Karpas-422 (cell line): Measurements from ENCODE around the gene XRCC3. TPM values are rescaled to one million over a fixed set of nuclear protein-coding genes. Genes with fewer than 3 reads are reported as not detected.

Experiments
- DNase-seq: peaks from one replicate; pipeline ENCODE4 v3.0.0-alpha.2; 2015
- H2AFZ ChIP-seq: fragments of 200-600 bp; sonication (generic); 2 replicates; pipeline ENCODE4 v1.6.1; 2014; ENCODE audit warnings: antibody characterized with exemption, low read length, mixed read lengths
- H3K27ac ChIP-seq: fragments of 200-600 bp; sonication (generic); 2 replicates; pipeline ENCODE4 v1.5.1; 2014; ENCODE audit warnings: mild to moderate bottlenecking, low read length, moderate library complexity
- H3K27me3 ChIP-seq: fragments of 200-600 bp; sonication (generic); 2 replicates; pipeline ENCODE4 v1.6.1; 2014; ENCODE audit warnings: low read length, mixed read lengths
- H3K36me3 ChIP-seq: fragments of 200-600 bp; sonication (generic); 2 replicates; pipeline ENCODE4 v1.6.1; 2014; ENCODE audit warnings: low read length, mixed read lengths; ENCODE audit not compliant: insufficient read depth
- H3K4me1 ChIP-seq: fragments of 200-600 bp; sonication (generic); 2 replicates; pipeline ENCODE4 v1.6.1; 2014; ENCODE audit warnings: mild to moderate bottlenecking, low read length, mixed read lengths
- H3K4me2 ChIP-seq: fragments of 200-600 bp; sonication (generic); 2 replicates; pipeline ENCODE4 v1.6.1; 2014; ENCODE audit warnings: low read length, low read depth, mild to moderate bottlenecking; ENCODE audit not compliant: poor library complexity, severe bottlenecking
- H3K4me3 ChIP-seq: fragments of 200-600 bp; sonication (generic); 2 replicates; pipeline ENCODE4 v1.5.1; 2014; ENCODE audit warnings: mild to moderate bottlenecking, antibody characterized with exemption, low read length, mixed read lengths
- H3K79me2 ChIP-seq: fragments of 200-600 bp; sonication (generic); 2 replicates; pipeline ENCODE4 v1.6.1; 2014; ENCODE audit warnings: mild to moderate bottlenecking, low read length, mixed read lengths
- H3K9ac ChIP-seq: fragments of 200-600 bp; sonication (generic); 2 replicates; pipeline ENCODE4 v1.6.0; 2014; ENCODE audit warnings: low read length
- H3K9me2 ChIP-seq: fragments of 200-600 bp; sonication (generic), shearing (Covaris generic); replicated peaks from 2 replicates; pipeline ENCODE4 v1.6.0; 2014; ENCODE audit warnings: mild to moderate bottlenecking, low read length, moderate library complexity; ENCODE audit not compliant: insufficient read depth
- H3K9me3 ChIP-seq: fragments of 300-700, 200-600 bp; sonication (generic); 2 replicates; pipeline ENCODE4 v1.6.1; 2014; ENCODE audit warnings: low read length, mixed read lengths
- H4K20me1 ChIP-seq: fragments of 200-600 bp; sonication (generic); 2 replicates; pipeline ENCODE4 v1.6.1; 2014; ENCODE audit warnings: mild to moderate bottlenecking, antibody characterized with exemption, low read length, low read depth; ENCODE audit not compliant: insufficient read depth
- total RNA-seq: library from RNA; depleted of rRNA; stranded (reverse); fragments of >200 nt; shearing (Covaris generic); gene quantifications from 2 replicates; pipeline ENCODE4 v1.2.3, GENCODE V29; 2014; ENCODE audit warnings: low replicate concordance

The XRCC3 gene
- total RNA-seq, 1 experiment from 2014 or later = 36.7 TPM

DNA sequence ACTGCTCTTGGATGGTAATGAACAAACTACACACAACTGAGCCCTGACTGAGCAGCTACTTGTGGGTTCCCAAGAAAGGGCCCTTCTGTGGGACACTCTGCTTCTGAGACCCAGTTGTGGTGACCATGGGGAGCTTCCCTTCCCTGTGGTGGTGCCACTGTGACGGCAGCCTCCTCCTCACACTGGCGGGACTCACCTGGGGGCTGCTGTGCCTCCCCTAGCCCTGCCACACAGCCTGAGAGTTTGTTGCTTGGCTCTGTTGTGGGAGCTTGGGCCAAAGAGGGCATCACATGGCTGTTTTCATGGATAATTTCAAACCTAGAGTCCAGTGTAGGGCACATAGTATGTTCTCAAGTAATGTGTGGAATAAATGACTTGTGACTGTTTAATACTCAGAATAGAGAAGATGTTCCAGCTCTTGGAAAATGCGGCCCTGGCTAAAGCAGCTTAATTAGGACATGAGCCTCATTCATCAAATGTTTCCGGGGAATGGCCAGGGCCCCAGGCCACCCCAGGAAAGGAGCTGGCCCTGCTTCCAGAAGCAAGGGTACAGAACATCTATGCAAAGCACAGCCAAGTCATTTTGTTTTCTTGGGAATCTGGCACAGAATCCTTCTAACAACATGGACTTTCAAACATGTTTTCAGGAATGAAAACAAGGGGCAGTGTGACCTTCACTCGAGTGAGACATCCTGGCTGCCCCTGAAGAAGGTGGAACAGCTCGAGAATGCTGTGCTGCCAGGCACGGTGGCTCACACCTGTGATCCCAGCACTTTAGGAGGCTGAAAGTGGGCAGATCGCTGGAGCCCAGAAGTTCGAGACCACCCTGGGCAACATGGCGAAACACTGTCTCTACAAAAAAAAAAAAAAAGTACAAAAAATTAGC lies 21.5 kb upstream of the XRCC3 start:
- DNase-seq = no peak
- Histone ChIP-seq H4K20me1 (peaks cover 5% of the 10 kb centered on the region; the same call in 1 of the 2 replicates), H3K9me2 (no peaks in the 10 kb centered on the region), H3K27ac (no peak overlapping the region), H3K4me3 (no peak overlapping the region), H3K9ac (no peak overlapping the region), H3K36me3 (no peaks in the 10 kb centered on the region; the same call in 1 of the 2 replicates), H3K27me3 (no peaks in the 10 kb centered on the region), H2AFZ (no peak overlapping the region), H3K9me3 (no peaks in the 10 kb centered on the region), H3K4me2 (no peak overlapping the region), H3K4me1 (no peaks in the 10 kb centered on the region), H3K79me2 (no peaks in the 10 kb centered on the region)

DNA sequence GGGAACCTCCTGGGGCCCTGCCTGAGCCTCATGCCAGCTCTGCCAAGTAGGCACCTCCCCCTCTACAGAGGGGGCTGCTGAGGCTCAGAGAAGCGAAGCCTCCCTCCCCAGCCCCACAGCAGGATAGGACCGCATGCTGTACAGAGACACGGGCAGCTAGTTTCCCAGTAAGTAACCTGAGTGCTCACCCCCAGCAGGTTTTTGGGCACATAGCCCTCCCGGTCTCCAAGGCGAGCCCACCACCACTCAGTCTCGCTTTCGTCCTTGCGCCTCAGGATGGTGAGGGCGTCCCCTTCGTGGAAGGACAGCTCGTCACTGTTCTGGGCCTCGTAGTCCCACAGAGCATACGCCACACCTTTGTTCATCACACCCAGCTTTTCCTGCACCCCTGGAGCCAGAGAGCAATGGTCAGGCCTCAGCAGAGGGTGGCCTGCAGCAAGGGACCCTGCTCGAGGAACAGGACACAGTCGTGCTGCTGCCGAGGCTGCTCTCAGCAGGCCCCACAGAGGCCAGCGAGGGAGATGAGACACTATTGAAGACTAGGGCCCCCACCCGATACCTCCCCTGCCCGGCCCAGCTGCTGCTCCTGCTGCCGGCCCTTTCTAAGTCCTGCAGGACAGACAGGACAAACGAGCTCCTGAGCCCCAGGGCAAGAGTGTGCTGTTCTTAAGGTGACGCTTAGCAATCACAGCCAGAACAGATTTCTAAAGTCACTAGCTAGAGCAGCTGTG lies 20.7 kb upstream of the XRCC3 start:
- Histone ChIP-seq H3K9me2 (no peaks in the 10 kb centered on the region), H3K79me2 (no peaks in the 10 kb centered on the region), H3K4me3 (no peak overlapping the region), H3K4me2 (no peak overlapping the region), H3K36me3 (no peaks in the 10 kb centered on the region; the same call in 1 of the 2 replicates), H3K9me3 (no peaks in the 10 kb centered on the region), H3K4me1 (no peaks in the 10 kb centered on the region), H4K20me1 (peaks cover 5% of the 10 kb centered on the region; the same call in 1 of the 2 replicates), H2AFZ (no peak overlapping the region), H3K27ac (no peak overlapping the region), H3K27me3 (no peaks in the 10 kb centered on the region), H3K9ac (no peak overlapping the region)
- no peak for DNase-seq

DNA sequence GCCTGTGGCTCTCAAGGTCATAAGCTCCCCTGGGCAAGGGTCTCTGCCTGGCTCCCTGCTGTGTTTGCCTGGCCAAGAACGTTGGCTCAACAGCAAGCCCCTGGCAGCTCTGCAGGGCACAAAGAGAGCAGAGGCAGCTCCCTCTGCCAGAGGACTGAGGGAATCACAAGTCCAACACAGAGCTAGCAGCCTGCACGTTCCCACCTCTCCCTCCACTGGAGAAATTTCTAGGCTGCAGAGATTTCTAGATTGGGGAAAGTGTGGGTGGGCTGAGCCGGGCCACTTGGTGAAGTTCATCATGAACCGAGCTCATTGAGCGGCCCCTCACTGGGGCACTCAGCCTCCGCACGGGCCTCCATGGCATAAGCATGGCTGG lies 20.2 kb upstream of the XRCC3 start:
- H3K36me3 ChIP-seq = no peaks in the 10 kb centered on the region; the same call in 1 of the 2 replicates

DNA sequence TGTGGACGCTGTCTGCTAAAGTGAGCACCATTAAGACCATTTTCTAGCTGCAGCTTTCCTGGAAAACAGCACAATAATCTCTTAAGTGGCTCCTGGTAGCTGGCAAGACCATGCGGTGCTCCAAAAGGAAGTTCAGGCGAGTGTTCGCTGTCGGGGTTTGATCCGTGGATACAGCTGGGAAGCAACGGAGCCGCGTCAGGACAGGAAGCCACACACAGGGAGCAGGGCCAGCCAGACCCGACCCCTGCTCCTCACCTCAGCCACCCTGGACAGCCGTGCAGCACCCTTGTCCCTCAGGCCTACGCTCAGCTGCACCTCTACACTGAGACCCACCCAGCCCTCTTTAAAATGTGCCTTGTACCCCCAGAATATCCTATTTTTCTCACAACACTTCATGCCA lies 19.8 kb upstream of the XRCC3 start:
- Histone ChIP-seq H3K9me2 (no peaks in the 10 kb centered on the region), H3K36me3 (no peaks in the 10 kb centered on the region; the same call in 1 of the 2 replicates), H4K20me1 (peaks cover 5% of the 10 kb centered on the region; the same call in 1 of the 2 replicates), H3K27ac (no peak overlapping the region), H3K9ac (no peak overlapping the region), H3K27me3 (no peaks in the 10 kb centered on the region), H3K79me2 (no peaks in the 10 kb centered on the region), H3K4me3 (no peak overlapping the region), H2AFZ (no peak overlapping the region), H3K9me3 (no peaks in the 10 kb centered on the region), H3K4me2 (no peak overlapping the region), H3K4me1 (no peaks in the 10 kb centered on the region)
- DNase-seq = no peak

More for the DNA sequence above, 20.2 kb upstream of the XRCC3 start:
- Histone ChIP-seq H2AFZ (no peak overlapping the region), H4K20me1 (peaks cover 5% of the 10 kb centered on the region; the same call in 1 of the 2 replicates), H3K79me2 (no peaks in the 10 kb centered on the region), H3K4me1 (no peaks in the 10 kb centered on the region), H3K4me2 (no peak overlapping the region), H3K9me3 (no peaks in the 10 kb centered on the region), H3K27me3 (no peaks in the 10 kb centered on the region), H3K27ac (no peak overlapping the region), H3K4me3 (no peak overlapping the region), H3K9ac (no peak overlapping the region), H3K9me2 (no peaks in the 10 kb centered on the region)
- DNase-seq = no peak

GRCh38 chr14:103734081-103734888 lies 19.0 kb upstream of the XRCC3 start:
- Histone ChIP-seq H3K36me3 (peaks cover 1% of the 10 kb centered on the region; the same call in 1 of the 2 replicates), H4K20me1 (peaks cover 5% of the 10 kb centered on the region; the same call in 1 of the 2 replicates), H3K79me2 (no peaks in the 10 kb centered on the region), H3K9ac (no peak overlapping the region), H3K27ac (no peak overlapping the region), H3K4me2 (no peak overlapping the region), H2AFZ (no peak overlapping the region), H3K9me2 (no peaks in the 10 kb centered on the region), H3K27me3 (no peaks in the 10 kb centered on the region), H3K4me3 (no peak overlapping the region), H3K4me1 (no peaks in the 10 kb centered on the region), H3K9me3 (no peaks in the 10 kb centered on the region)
- DNase-seq = no peak

DNA sequence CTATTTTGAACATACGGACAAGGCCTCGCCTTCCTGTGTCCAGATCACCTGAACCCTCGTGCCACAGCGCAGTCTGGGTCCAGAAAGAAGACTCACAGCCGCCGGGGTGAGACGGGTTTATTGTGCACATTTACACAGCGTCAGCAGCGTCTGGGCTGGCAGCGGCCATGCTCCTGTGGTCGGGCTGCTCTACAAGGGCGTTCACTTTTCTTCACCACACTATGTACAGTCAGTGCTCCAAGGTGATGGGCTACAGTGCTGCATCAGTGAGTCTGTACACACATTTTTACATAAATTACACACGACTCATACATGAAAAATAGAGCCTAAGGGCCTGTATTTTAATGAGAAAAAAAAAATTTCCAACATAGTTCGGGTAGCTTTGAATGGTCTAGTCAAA lies 18.4 kb upstream of the XRCC3 start:
- Histone ChIP-seq H3K4me3 (no peak overlapping the region), H3K27ac (no peak overlapping the region), H4K20me1 (peaks cover 5% of the 10 kb centered on the region; the same call in 1 of the 2 replicates), H2AFZ (no peak overlapping the region), H3K4me1 (no peaks in the 10 kb centered on the region), H3K9me3 (no peaks in the 10 kb centered on the region), H3K79me2 (no peaks in the 10 kb centered on the region), H3K4me2 (no peak overlapping the region), H3K9me2 (no peaks in the 10 kb centered on the region), H3K9ac (no peak overlapping the region), H3K36me3 (peaks cover 6% of the 10 kb centered on the region; the same call in 1 of the 2 replicates), H3K27me3 (no peaks in the 10 kb centered on the region)
- DNase-seq = no peak

- Histone ChIP-seq H3K27me3 (no peaks in the 10 kb centered on the region), H3K27ac (no peak overlapping the region), H3K9me3 (no peaks in the 10 kb centered on the region), H4K20me1 (peaks cover 3% of the 10 kb centered on the region; the same call in 1 of the 2 replicates), H3K36me3 (peaks cover 6% of the 10 kb centered on the region; the same call in 1 of the 2 replicates), H3K4me2 (no peak overlapping the region), H3K4me1 (no peaks in the 10 kb centered on the region), H2AFZ (no peak overlapping the region), H3K4me3 (no peak overlapping the region), H3K79me2 (no peaks in the 10 kb centered on the region), H3K9ac (no peak overlapping the region), H3K9me2 (no peaks in the 10 kb centered on the region)
- DNase-seq = no peak
These were observed 17.8 kb upstream of the XRCC3 start for GRCh38 chr14:103732868-103733620.
